Stimulated activated CD8-positive, alpha-beta memory T cell treated with anti-CD3 and anti-CD28 coated beads, Interleukin-7, amount 100 ng/mL, for 4 hours (primary cell): Measurements from ENCODE around the gene NPHS1.
"Not testable (repeated sequence)": the region's sequence is repeated elsewhere in the genome, so short reads cannot be mapped to it uniquely, and the experiment has no call there.

Experiments
- DNase-seq, 2 donors: peaks; one replicate each; pipeline ENCODE4 v3.0.0-alpha.2; 2020; ENCODE audit warnings: low read depth in 2 of 2

NPHS1 gene

DNA sequence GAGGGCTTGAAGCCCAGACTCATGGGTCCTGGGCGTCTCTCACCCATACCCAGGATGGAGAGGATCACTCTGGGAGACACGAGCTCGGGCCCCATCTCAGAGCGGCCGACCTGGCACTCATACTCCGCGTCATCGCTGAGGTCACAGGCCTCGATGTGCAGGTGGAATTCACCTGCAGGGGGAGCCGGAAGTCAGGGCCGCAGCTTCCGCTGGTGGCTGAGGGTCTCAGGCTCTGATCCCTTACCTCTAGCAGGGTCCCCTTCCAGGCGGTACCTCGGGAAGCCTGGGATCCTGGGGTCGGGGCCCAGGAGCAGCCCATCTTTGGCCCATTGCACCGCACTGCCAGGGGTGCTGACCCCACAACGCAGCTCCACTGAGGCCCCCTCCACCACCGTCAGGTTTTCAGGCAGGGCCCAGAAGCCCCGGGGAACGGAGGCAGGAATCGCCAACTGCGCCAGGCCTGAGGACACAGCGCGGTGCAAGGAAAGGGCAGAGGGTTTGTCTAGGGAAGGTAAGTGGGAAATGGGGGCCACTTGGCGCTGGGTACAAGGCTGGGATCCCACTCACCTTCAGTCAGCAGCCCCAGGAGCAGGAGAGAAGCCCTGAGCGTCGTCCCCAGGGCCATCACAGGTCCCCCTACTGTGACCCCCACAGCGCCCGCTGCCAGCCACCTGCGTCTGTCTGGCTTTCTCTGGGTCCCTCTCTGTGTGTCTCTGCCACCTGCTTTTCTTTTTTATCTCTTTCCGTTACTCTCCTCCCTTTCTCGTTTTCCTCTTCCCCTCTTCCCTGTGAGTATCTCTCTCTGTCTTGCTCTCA is 883 bp downstream of the NPHS1 start:
- no peak for DNase-seq

DNA sequence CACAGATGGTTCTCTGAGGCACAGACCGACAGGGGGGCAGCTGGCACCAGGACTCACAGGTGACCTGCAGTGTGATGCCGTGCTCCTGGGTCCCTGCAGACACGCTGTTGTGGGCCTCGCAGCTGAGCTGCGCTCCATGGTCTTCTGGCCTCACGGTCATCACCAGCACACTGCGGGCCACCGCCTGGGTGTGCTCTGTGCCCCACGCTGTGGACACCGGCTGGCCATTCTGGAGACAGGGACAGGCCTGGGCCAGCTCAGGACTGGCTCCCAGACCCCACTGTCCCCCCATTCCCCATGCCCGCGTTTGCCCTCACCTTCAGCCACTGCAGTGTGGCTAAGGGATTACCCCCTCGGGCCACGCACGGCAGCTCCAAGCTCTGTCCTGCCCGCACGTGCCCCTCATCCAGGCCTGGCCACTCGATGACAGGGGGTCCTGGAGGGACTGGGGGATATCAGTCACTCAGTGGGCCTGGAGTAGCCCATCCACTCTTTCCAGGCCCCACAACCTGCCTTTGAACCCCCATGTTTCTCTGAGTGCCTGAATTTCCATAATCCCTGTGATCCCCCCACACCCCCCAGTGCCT is 3.3 kb downstream of the NPHS1 start:
- DNase-seq = no peak

DNA sequence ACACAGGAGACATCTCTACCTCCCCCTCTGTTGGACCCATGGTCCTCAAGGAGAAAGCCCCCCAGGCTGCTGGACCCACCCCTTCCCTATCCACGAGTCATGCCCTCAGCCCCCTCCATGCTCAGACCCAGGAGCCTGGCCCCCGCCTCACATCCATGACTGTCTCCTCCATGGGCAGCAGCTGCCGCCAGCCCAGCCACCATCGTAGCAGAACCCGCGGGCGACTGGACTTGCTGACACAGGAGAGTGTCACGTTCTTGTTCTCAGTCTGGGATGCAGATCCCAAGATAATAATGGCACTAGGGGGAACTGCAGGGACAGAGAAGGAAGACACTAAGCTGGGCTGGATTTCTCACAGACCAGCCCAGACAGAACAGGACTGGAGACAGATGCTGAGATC is 3.8 kb downstream of the NPHS1 start:
- no peak for DNase-seq

DNA sequence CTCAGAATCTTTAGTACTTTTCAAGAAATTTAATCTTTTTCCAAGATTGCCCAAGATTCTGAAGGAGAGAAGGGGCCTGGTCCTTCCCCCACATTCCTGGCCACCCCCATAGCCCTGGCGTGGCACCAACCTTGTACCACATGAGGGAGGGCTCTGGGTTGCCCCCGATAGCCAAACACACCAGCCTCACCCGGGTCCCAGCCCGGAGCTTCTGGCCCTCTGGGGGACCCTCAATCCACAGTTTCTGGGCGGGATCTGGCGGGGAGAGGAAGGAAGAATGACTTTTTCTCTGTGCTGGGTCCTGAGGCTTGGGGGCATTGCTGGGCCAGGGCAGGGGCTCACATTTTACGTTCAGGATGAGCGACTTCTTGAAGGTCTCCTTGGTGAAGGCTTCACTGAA is 4.4 kb downstream of the NPHS1 start:
- no peak for DNase-seq

DNA sequence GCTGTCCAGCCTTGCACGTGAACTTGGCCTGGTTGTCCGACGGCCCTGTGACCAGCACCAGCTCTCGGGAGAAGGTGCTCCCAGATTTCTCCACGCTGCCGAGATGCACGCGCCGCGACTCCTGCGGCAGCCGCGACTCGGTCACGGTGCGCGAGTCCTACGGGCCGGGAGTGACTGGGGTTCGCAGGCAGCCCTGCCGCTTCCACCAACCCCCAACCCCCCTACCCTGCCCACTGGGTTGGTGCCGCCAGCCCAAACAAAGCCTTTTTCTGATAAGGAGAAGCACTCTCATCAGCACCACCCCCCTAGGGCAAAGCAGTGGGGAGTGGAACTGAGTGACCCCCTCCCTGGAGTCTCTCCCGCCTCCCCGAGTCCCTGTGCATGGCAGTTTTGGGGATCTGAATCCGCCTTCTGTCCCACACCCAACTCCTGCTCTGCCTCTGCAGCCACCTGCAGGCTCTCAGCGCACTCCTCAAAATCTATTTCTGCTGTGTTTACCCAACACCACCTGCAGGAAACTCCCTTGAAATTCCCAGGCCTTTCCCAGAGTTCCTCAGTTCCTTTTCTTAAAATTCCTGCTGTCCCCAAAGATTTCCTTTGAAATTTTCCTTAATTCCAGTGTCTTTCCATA is 6.2 kb downstream of the NPHS1 start:
- no peak for DNase-seq

DNA sequence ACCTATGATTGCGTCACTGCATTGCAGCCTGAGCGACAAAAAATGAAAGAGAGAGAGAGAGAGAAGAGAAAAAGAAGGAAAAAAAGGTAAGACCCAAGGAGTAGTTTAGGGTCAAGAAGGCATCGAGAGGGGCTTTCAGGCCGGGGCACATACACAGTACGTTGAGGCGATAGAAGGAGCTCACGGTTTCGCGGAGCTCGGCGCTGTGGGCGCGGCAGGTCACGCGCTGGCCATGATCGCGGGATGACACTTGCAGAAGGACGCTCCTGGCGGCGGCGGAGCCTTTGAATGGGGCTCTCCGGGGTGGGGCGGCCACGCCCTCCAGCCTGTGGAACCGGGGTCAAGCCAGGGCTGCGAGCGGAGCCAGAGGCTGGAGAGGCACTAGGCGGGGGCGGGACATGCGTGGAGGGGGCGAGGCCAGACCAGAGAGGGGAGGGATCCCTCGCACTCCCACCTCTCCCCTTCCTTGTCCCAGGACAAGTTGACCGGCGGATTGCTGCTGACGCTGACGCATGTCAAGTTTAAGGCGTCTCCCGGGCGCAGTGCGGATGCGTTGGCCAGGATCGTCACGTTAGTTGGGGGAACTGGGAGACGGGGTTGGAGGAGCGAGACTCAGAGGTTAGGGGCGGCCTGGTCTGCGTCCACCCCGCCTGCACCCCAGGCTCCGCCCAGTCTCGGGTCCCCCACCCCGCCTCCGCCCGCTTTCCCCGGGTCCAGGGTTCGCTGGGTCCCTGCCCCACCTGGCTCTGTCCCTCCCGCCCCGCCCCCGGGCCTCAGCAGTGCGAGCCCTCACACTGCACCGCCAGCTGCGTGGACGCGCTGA is 6.9 kb downstream of the NPHS1 start:
- DNase-seq = no peak

DNA sequence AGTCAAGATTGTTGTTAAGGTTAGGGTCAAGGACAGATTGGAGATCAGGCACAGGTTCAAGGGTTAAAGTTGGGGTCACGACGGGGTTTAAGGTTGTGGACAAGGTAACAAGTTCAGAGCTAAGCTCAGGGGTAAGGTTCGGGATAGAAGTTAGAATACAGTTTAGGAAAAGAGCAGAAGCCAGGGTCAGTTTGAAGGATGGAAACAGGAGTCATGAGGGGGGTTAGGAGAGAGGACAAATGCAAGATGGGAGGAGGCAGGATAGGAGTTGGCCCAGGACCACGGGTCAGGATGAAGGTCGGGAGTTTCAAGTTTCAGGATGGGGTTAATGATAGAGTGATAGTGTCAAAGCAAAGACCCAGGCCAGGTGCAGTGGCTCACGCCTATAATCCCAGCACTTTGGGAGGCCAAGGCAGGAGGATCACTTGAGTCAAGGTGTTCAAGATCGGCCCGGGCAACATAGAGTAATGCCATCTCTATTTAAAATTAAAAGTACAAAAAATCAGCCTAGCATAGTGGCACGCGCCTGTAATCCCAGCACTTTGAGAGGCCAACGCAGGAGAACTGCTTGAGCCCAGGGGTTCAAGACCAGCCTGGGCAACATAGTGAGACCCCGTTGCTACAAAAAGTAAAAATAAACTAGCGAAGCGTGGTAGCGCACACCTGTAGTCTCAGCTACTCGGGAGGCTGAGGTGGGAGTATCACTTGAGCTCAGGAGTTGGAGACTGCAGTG is 7.7 kb downstream of the NPHS1 start:
- no peak for DNase-seq

DNA sequence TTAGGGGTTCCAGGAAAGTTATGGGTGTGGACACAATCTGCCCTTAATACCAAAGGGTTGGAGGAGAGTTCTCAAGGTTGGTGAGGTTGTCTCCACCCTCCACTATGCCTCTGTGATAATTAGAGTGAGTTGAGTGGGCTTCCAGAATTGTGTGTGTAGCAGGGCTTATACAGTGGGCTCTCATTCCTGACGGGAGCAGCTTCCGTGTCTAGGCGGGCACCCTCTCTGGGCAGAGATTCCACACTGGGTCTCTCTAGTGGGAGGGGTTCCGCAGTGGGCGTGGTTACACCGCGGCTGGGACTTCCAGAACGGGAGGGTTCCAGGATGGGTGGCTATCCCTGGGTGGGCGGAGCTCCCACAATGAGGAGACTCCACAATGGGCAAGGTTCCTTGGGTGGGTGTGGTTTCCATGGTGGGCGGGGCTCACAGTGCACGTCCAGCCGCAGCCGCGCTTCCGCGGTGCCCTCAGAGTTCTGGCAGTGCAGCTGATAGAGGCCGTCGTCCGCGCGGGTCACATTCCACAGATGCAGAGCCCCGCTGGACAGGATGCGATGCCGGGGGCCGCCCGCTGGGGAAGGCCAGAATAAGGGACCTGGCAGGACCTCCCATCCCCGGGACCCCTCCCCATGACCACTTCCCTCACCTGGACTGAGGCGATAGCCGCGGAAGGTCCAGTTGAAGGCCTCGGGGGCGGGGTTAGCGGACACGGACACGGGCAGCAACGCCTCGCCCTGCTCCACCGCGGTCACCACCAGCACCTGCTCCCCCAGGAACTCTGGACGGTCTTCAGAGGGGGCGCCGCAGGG is 8.4 kb downstream of the NPHS1 start:
- no peak for DNase-seq

DNA sequence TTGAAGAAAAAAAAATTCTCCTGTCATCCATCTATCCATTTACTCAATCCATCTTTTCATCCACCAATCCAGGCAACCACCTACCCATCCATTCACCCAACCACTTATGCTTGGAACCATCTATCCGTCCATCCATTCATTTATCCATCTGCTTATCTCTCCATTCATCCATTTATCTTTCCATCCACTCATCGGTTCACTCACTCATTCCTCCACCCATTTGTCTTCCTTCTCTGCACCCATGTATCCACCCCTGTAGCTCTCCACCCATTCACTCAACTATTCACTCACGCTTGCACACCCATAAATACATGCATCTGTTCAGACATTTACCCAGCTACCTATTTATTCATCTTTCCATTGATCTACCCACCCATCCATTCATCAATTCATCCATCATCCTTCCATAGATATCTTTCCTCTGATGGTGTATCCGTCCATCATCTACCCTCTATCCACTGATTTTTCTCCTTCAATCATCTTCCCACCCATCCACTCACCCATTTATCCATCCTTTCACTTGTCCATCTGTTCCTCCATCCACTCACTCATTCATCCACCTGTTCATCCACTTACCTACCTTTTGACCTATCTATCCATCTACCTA is 9.5 kb downstream of the NPHS1 start:
- DNase-seq = no peak

DNA sequence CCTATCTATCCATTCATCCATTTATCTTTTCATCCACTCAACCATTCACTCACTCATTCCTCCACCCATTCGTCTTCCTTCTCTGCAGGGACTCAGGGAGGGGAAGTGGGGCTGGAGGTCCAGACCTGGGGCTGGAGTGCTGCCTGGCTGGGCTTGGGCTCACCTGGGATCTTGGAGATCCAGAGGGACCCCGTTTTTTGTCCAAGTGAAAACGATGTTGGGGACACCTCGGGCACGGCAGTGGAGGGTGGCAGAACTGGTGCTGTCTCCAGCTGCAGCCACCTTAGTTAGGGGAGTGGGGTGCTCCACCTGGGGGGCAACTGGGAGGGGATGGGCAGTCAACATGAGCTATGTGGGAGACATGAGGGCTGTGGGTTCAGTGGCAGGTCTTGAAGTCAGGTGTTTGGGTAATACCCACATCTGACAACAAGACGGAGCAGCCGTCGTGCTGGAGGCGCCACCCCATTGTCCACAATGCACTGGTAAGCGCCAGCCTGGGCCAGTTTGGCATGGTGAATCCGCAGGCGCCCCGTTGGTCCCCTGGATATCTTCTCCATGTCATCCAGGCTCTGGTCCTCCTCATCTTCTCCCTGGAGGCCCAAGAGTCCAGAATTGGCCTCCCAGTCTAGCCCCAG is 10.2 kb downstream of the NPHS1 start:
- no peak for DNase-seq

DNA sequence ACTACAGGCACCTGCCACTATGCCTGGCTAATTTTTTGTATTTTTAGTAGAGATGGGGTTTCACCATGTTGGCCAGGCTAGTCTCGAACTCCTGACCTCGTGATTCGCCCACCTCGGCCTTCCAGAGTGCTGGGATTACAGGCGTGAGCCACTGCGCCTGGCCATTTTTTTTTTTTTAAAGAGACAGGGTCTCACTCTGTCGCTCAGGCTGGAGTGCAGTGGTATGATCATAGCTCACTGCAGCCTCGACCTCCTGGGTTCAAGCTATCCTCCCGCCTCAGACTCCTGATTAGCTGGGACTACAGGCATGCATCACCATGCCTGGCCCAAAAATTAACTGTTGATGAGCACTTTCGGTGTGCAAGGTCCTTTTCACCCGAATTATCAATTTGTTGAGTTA is 16.2 kb downstream of the NPHS1 start:
- not testable (repeated sequence) for DNase-seq

DNA sequence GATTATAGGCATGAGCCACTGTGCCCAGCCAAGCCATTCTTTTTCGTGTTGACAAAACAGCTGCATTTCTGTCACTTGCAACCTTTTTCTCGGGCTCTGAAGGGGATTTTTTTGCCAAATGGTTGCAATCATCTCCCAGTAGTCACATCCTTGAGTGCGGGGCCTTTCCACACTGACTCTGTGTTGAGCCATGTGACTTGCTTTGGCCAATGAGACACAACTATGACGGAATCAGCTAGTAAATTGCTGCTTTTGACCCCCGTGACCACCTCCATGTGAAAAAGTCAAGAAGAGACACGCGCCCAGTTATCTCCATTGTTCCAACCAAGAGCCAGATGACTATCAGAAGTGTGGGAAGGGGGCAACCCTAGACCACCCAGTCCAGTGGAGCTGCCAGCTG is 18.3 kb downstream of the NPHS1 start:
- DNase-seq = no peak

DNA sequence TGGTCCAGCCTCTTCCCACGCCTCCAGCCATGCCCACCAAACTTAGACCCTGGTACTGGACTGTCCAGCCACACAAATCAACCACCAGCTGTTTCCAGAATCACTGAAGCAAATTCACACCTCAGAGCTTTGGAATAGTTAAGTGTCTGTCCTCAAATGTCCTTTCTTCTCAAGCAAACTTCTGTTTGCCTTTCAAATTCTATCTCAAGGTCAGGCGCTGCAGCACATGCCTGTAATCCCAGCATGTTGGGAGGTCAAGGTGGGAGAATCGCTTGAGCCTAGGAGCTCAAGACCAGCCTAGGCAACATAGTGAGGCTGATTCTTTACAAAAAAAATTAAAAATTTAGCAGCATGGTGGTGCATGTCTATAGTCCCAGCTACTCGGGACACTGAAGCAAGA is 20.2 kb downstream of the NPHS1 start:
- no peak for DNase-seq

DNA sequence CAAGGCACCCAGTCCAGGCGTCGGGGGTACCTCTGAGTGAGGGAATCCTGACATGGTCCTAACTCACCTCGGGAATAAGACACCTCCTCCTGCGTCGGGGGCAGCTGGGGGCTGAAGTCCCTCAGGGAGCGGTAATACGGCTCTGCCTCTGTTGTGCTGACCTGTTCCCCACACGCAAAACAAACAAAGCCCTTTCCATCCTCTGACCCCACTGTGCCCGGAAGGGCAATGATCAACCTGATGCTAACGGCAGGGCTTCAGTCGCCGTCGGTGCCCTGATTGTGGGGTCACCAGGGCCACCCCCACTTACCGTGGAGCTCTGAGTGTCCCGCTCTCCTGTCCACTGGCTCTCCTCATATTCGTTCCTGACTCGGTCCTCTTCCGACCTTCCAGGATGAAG is 21.3 kb downstream of the NPHS1 start:
- DNase-seq = no peak

DNA sequence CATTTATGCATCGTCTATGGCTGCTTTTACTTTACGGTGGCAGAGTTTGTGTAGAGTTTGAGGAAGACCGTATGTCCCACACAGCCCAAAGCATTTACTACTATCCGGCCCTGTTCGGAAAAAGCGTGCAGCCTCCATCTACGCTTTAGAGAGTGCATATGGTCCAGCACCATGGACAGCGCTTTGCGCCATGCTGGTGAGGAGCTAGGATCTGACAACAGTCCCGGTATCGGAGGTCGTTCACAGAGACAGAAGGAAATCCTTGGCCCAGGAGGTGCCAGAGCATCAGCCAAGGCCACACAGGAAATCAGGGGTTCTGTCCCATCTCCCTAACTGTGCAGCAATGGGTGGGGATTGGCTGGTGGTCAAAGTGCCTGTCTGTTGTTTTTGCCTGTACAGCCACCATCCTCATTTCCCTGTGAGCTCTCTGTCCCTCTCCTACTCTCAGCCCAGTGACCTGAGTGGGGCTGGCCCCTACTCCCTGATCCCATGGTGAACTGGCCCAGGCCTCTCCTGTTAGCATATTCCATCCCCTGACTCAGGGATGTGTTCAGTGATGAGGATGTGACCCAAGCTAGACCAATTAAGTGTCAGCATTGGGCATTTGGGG is 23.5 kb downstream of the NPHS1 start:
- DNase-seq = no peak

DNA sequence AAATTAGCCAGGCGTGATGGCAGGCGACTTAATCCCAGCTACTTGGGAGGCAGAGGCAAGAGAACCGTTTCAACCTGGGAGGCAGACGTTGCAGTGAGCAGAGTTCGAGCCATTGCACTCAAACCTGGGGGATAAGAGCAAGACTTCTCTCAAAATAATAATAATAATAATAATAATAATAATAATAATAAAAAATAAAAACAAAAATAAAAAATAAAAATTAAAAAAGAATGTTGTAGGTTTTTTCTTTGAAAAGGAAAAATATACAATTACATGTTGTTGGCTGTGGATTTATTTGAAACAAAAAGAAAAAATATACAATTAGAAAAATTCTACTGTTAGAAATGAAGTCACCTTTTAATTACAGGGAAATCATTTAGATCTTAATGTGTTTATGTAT is 28.2 kb downstream of the NPHS1 start:
- DNase-seq = no peak

DNA sequence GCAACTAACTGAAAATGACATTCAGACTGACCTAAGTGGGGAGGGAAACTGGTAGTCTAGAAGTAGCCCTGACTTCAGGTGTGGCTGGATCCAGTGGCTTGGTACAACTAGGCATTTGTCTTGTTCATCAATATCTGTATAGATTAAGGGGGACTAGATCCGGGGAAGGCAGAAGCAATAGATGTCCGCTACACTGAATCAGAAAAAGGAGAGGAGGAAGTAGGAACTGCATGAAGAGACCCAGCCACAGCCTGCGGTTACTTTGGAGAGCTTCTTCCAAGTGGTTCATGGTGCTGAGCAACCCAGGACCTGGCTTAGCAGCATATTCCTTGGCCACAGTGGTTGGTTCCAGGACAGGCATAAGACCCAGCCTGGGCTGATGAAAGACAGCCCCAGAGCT is 29.7 kb downstream of the NPHS1 start:
- DNase-seq = no peak

DNA sequence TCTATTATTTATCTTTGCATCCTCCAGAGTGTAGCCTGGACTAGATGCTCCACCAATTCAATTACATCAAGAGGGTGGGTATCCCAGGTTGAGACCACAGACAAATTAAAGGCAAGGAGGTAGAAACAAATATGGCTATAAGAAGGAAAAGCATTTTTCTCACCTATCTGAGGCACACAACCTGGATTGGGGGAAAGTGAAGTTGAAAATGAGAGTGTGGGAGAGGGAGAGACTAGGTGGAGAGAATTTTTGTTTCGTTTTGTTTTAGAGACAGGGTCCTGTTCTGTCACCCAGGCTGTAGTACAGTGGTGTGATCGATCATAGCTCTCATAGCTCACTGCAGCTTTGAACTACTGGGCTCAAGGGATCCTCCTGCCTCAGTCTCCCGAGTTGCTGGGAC is 33.9 kb downstream of the NPHS1 start:
- DNase-seq = no peak

DNA sequence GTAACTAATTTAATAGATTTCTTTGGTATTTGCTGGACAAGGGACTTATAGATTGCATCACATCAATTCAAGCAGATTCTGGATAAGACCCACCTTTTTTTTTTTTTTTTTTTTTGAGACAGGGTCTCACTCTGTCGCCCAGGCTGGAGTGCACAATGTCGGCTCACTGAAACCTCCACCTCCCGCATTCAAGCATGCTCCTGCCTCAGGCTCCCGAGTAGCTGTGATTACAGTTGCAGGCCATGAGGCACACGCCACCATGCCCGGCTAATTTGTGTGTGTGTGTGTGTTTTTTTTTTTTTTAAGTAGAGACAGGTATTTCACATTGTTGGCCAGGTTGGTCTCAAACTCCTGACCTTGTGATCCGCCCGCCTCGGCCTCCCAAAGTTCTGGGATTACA is 35.5 kb downstream of the NPHS1 start:
- no peak for DNase-seq

DNA sequence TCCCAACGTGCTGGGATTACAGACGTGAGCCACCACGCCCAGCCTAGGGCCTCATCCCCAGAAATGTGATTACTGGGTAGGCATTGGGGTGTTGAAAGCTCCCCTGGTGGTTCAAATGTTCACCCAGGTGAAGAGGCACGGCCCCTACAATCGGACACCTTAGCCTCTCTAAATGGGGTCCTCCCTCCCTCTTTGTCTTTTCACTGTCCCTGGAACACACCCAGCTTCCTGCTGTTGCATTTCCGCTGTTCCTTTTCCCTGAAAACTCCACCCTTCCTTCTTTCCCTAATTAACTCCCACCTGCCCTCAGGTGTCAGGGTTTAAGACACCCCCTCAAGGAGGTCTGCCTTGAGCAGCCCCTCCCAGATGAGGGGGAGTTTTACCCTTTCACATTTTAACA is 36.0 kb downstream of the NPHS1 start:
- DNase-seq = no peak
